ENCODE data around the gene GBX1.

- TF ChIP-seq CTCF (IDR thresholded peaks at IDR 0.05) (no peak), POLR2A (IDR thresholded peaks at IDR 0.05) (no peak)
These were observed 10.7 kb upstream of the GBX1 start for GRCh38 chr7:151178236-151178635.
